Measurements from ENCODE around the gene KIAA1210. TPM values are rescaled to one million over a fixed set of nuclear protein-coding genes. Genes with fewer than 3 reads are reported as not detected.

Gene KIAA1210
- total RNA-seq (2022) (0.09 TPM in 1 of 2 replicates, not detected in the other), Bru-seq, nascent RNA (percentile 1 among the genes with signal in this experiment), BruChase-seq, experiment 1, labeled RNA remaining after a 6-hour chase (percentile 3 among the genes with signal in this experiment), BruChase-seq, experiment 2, labeled RNA remaining after a 2-hour chase (percentile 4 among the genes with signal in this experiment)
- long read RNA-seq, result 0 reads

- TF ChIP-seq CTCF (IDR thresholded peaks at IDR 0.05; ENCODE audit: unreplicated experiment), result no peak
- H3K4me1 Mint-ChIP-seq (ENCODE audit: low read depth, unreplicated experiment), result no peaks in the 10 kb centered on the region
- CTCF ChIA-PET, result no interaction called here
- no peak within 1 kb of the TSS for H3K27ac Mint-ChIP-seq (ENCODE audit: unreplicated experiment)
- H3K4me3 Mint-ChIP-seq (ENCODE audit: low read depth, unreplicated experiment), result no peak within 1 kb of the TSS
- H3K36me3 Mint-ChIP-seq (ENCODE audit: insufficient read depth, unreplicated experiment), result no peaks in the 10 kb centered on the region
- no TSS peak for BruUV-seq (replicated peaks)
- no peaks in the 10 kb centered on the region for H3K9me3 Mint-ChIP-seq (ENCODE audit: low read depth, unreplicated experiment)
- no peak for DNase-seq
- intact Hi-C loops (cut with micrococcal nuclease; ENCODE audit: unreplicated experiment), result no loop called here
- peaks cover 33% of the 10 kb centered on the region for H3K27me3 Mint-ChIP-seq (ENCODE audit: unreplicated experiment)
These were observed at the start of gene KIAA1210 for GRCh38 chrX:119127650-119128049. TSS of gene KIAA1210 (minus strand) at chrX:119127812. CDS start at chrX:119123642, 4,170 bp downstream.

- Mint-ChIP-seq H3K9me3 (ENCODE audit: low read depth, unreplicated experiment) (no peaks in the 10 kb centered on the region), H3K36me3 (ENCODE audit: insufficient read depth, unreplicated experiment) (no peaks in the 10 kb centered on the region), H3K27ac (ENCODE audit: unreplicated experiment) (no peak overlapping the region), H3K4me1 (ENCODE audit: low read depth, unreplicated experiment) (no peaks in the 10 kb centered on the region), H3K4me3 (ENCODE audit: low read depth, unreplicated experiment) (no peak overlapping the region), H3K27me3 (ENCODE audit: unreplicated experiment) (no peaks in the 10 kb centered on the region)
- CTCF ChIA-PET, result no interaction called here
- no peak for DNase-seq
- intact Hi-C loops (cut with micrococcal nuclease; ENCODE audit: unreplicated experiment), result no loop called here
- BruUV-seq (replicated peaks), result no TSS peak
- TF ChIP-seq CTCF (IDR thresholded peaks at IDR 0.05; ENCODE audit: unreplicated experiment), result no peak
These were observed 49.7 kb upstream of the KIAA1210 start for GRCh38 chrX:119177278-119177677.

- DNase-seq, result no peak
- CTCF ChIA-PET, result no interaction called here
- no peaks in the 10 kb centered on the region for H3K4me1 Mint-ChIP-seq (ENCODE audit: low read depth, unreplicated experiment)
- no TSS peak for BruUV-seq (replicated peaks)
- H3K27ac Mint-ChIP-seq (ENCODE audit: unreplicated experiment), result no peak overlapping the region
- no peaks in the 10 kb centered on the region for H3K9me3 Mint-ChIP-seq (ENCODE audit: low read depth, unreplicated experiment)
- no peaks in the 10 kb centered on the region for H3K36me3 Mint-ChIP-seq (ENCODE audit: insufficient read depth, unreplicated experiment)
- no peaks in the 10 kb centered on the region for H3K27me3 Mint-ChIP-seq (ENCODE audit: unreplicated experiment)
- intact Hi-C loops (cut with micrococcal nuclease; ENCODE audit: unreplicated experiment), result no loop called here
- no peak overlapping the region for H3K4me3 Mint-ChIP-seq (ENCODE audit: low read depth, unreplicated experiment)
- no peak for TF ChIP-seq CTCF (IDR thresholded peaks at IDR 0.05; ENCODE audit: unreplicated experiment)
These were observed 47.3 kb upstream of the KIAA1210 start for GRCh38 chrX:119174900-119175299.

GRCh38 chrX:119168104-119168503, 40.5 kb upstream of the KIAA1210 start:
- no peak overlapping the region for H3K4me3 Mint-ChIP-seq (ENCODE audit: low read depth, unreplicated experiment)
- no peak for DNase-seq
- no peaks in the 10 kb centered on the region for H3K36me3 Mint-ChIP-seq (ENCODE audit: insufficient read depth, unreplicated experiment)
- no peak overlapping the region for H3K27ac Mint-ChIP-seq (ENCODE audit: unreplicated experiment)
- CTCF ChIA-PET, result interaction anchor here (0.7 kb wide), 1 partner anchor 13 kb away, joined by 3 read pairs; no protein-coding TSS in a partner anchor
- peaks cover 8% of the 10 kb centered on the region for H3K4me1 Mint-ChIP-seq (ENCODE audit: low read depth, unreplicated experiment)
- no TSS peak for BruUV-seq (replicated peaks)
- no peaks in the 10 kb centered on the region for H3K9me3 Mint-ChIP-seq (ENCODE audit: low read depth, unreplicated experiment)
- intact Hi-C loops (cut with micrococcal nuclease; ENCODE audit: unreplicated experiment), result no loop called here
- TF ChIP-seq CTCF (IDR thresholded peaks at IDR 0.05; ENCODE audit: unreplicated experiment), result no peak
- H3K27me3 Mint-ChIP-seq (ENCODE audit: unreplicated experiment), result no peaks in the 10 kb centered on the region

All from Calu3 (cell line).